SK-N-MC (cell line): ENCODE measurements around the gene NBPF11.
"Not testable (repeated sequence)": the region's sequence is repeated elsewhere in the genome, so short reads cannot be mapped to it uniquely, and the experiment has no call there.

Experiments
- EZH2 ChIP-seq: fragments of 200-600 bp; sonication (generic); IDR thresholded peaks from one replicate; pipeline ENCODE4 v1.6.1; 2017; ENCODE audit warnings: antibody characterized with exemption
- POLR2AphosphoS5 ChIP-seq: IDR thresholded peaks from 2 replicates; pipeline ENCODE4 v1.6.1; 2012; ENCODE audit warnings: mild to moderate bottlenecking, low read depth, low read length, borderline replicate concordance

GRCh38 chr1:148141936-148142335, 10.1 kb downstream of the NBPF11 start:
- TF ChIP-seq EZH2, POLR2AphosphoS5: not testable (repeated sequence)
